HG03575 (cell line): ENCODE results near the gene SMIM10.
"Not testable (repeated sequence)": the region's sequence is repeated elsewhere in the genome, so short reads cannot be mapped to it uniquely, and the experiment has no call there.

Experiments used
- ATAC-seq: cut with Tn5 transposase; IDR thresholded peaks from one replicate; pipeline ENCODE4 v1.9.1; 2021; ENCODE audit not compliant: unreplicated experiment, insufficient number of reproducible peaks, low FRiP score; ENCODE audit errors: extremely low read depth

SMIM10 gene

GRCh38 chrX:134990801-134991481 is at the start of gene SMIM10:
SMIM10 (plus strand) TSS chrX:134990991; CDS start chrX:134991096, 105 bp downstream.
- no peak for ATAC-seq

- not testable (repeated sequence) for ATAC-seq
These were observed 44.4 kb upstream of the SMIM10 start for GRCh38 chrX:134946364-134946763.

- no peak for ATAC-seq
These were observed 42.2 kb upstream of the SMIM10 start for GRCh38 chrX:134948333-134949241.

GRCh38 chrX:134949271-134949670 is 41.5 kb upstream of the SMIM10 start:
- ATAC-seq = no peak

- no peak for ATAC-seq
These were observed 33.0 kb upstream of the SMIM10 start for GRCh38 chrX:134957836-134958235.

GRCh38 chrX:134960366-134960765 is 30.4 kb upstream of the SMIM10 start:
- ATAC-seq = not testable (repeated sequence)

GRCh38 chrX:134963041-134963440 is 27.8 kb upstream of the SMIM10 start:
- no peak for ATAC-seq

- no peak for ATAC-seq
These were observed 21.1 kb upstream of the SMIM10 start for GRCh38 chrX:134969726-134970125.

GRCh38 chrX:134971926-134972325 is 18.9 kb upstream of the SMIM10 start:
- ATAC-seq = no peak

- ATAC-seq = no peak
These were observed 15.3 kb upstream of the SMIM10 start for GRCh38 chrX:134975516-134975915.

GRCh38 chrX:134981910-134982309 is 8.9 kb upstream of the SMIM10 start:
- no peak for ATAC-seq

GRCh38 chrX:134982748-134983147 is 8.0 kb upstream of the SMIM10 start:
- no peak for ATAC-seq

- ATAC-seq = no peak
These were observed 5.3 kb upstream of the SMIM10 start for GRCh38 chrX:134985479-134985878.

- no peak for ATAC-seq
These were observed 353 bp upstream of the SMIM10 start for GRCh38 chrX:134990475-134990800.

GRCh38 chrX:134997646-134998045 is 6.9 kb downstream of the SMIM10 start:
- no peak for ATAC-seq

GRCh38 chrX:134998246-134998645 is 7.5 kb downstream of the SMIM10 start:
- ATAC-seq = no peak

GRCh38 chrX:134999469-134999868 is 8.7 kb downstream of the SMIM10 start:
- no peak for ATAC-seq

- no peak for ATAC-seq
These were observed 9.7 kb downstream of the SMIM10 start for GRCh38 chrX:135000516-135000915.

- ATAC-seq = no peak
These were observed 13.3 kb downstream of the SMIM10 start for GRCh38 chrX:135003876-135004623.

- no peak for ATAC-seq
These were observed 15.4 kb downstream of the SMIM10 start for GRCh38 chrX:135006187-135006586.
